Endothelial cell (in vitro differentiated cells): ENCODE measurements around the gene RUNX3. TPM values are rescaled to one million over a fixed set of nuclear protein-coding genes. Genes with fewer than 3 reads are reported as not detected.
A peak's percentile ranks its signal among the peaks of the same experiment; 100 is the strongest.

Source experiments
- DNase-seq: peaks from one replicate; pipeline ENCODE4 v3.0.0; 2021; ENCODE audit warnings: low spot score
- H3K27ac Mint-ChIP-seq: one replicate; pipeline ENCODE4 v1.8.0; 2021; ENCODE audit warnings: mixed read lengths, inconsistent platforms; ENCODE audit not compliant: unreplicated experiment
- H3K27me3 Mint-ChIP-seq: one replicate; pipeline ENCODE4 v1.8.0; 2021; ENCODE audit warnings: mild to moderate bottlenecking, moderate library complexity, mixed read lengths, inconsistent platforms; ENCODE audit not compliant: unreplicated experiment
- H3K36me3 Mint-ChIP-seq: one replicate; pipeline ENCODE4 v1.8.0; 2021; ENCODE audit warnings: mild to moderate bottlenecking, low read depth, mixed read lengths, inconsistent platforms; ENCODE audit not compliant: unreplicated experiment
- H3K4me1 Mint-ChIP-seq: one replicate; pipeline ENCODE4 v1.8.0; 2021; ENCODE audit warnings: mild to moderate bottlenecking, mixed read lengths, inconsistent platforms; ENCODE audit not compliant: unreplicated experiment
- H3K4me3 Mint-ChIP-seq: one replicate; pipeline ENCODE4 v1.8.0; 2021; ENCODE audit warnings: mild to moderate bottlenecking, mixed read lengths, inconsistent platforms; ENCODE audit not compliant: unreplicated experiment
- H3K9me3 Mint-ChIP-seq: one replicate; pipeline ENCODE4 v1.8.0; 2021; ENCODE audit warnings: mixed read lengths, inconsistent platforms; ENCODE audit not compliant: unreplicated experiment
- CTCF ChIP-seq: fragments of 200-600 bp; sonication (generic); IDR thresholded peaks from one replicate; pipeline ENCODE4 v1.5.0; 2021; ENCODE audit warnings: antibody characterized with exemption; ENCODE audit not compliant: unreplicated experiment
- total RNA-seq: library from RNA; stranded (reverse); fragmentation: NEBNext Ultra II Directional; extraction: Animal tissue kit (Norgen Biotek cat#: 25700); gene quantifications from one replicate; pipeline ENCODE4 v1.2.1, GENCODE V29; 2021; ENCODE audit not compliant: unreplicated experiment

Gene RUNX3
- total RNA-seq, 1 donor from 2014 or later: 1.8 TPM

- Mint-ChIP-seq H3K4me3 (no peak overlapping the region), H3K36me3 (peaks cover 13% of the 10 kb centered on the region), H3K27ac (no peak overlapping the region), H3K27me3 (peaks cover 5% of the 10 kb centered on the region), H3K9me3 (no peaks in the 10 kb centered on the region), H3K4me1 (peaks cover 22% of the 10 kb centered on the region)
- no peak for TF ChIP-seq CTCF
- no peak for DNase-seq
Observed at GRCh38 chr1:24911651-24912155, 18.4 kb downstream of the RUNX3 start.

- Mint-ChIP-seq H3K4me1 (peaks cover 15% of the 10 kb centered on the region), H3K4me3 (no peak overlapping the region), H3K27ac (no peak overlapping the region), H3K9me3 (no peaks in the 10 kb centered on the region), H3K27me3 (peaks cover 5% of the 10 kb centered on the region), H3K36me3 (peaks cover 13% of the 10 kb centered on the region)
- no peak for TF ChIP-seq CTCF
- no peak for DNase-seq
Observed at GRCh38 chr1:24910751-24911650, 19.1 kb downstream of the RUNX3 start.

GRCh38 chr1:24910210-24910609 is 19.9 kb downstream of the RUNX3 start:
- no peak for DNase-seq
- H3K36me3 Mint-ChIP-seq: peaks cover 13% of the 10 kb centered on the region
- H3K4me3 Mint-ChIP-seq: no peak overlapping the region
- no peak for TF ChIP-seq CTCF
- peaks cover 5% of the 10 kb centered on the region for H3K27me3 Mint-ChIP-seq
- no peaks in the 10 kb centered on the region for H3K9me3 Mint-ChIP-seq
- no peak overlapping the region for H3K27ac Mint-ChIP-seq
- peaks cover 10% of the 10 kb centered on the region for H3K4me1 Mint-ChIP-seq

- Mint-ChIP-seq H3K4me1 (peaks cover 6% of the 10 kb centered on the region), H3K9me3 (no peaks in the 10 kb centered on the region), H3K4me3 (no peak overlapping the region), H3K36me3 (peaks cover 13% of the 10 kb centered on the region), H3K27me3 (peaks cover 8% of the 10 kb centered on the region), H3K27ac (no peak overlapping the region)
- peak; percentile 74 for DNase-seq
- no peak for TF ChIP-seq CTCF
Observed at GRCh38 chr1:24909388-24909898, 20.6 kb downstream of the RUNX3 start.
